Right lobe of liver (tissue), 4 donors: ENCODE measurements around the gene NKAIN1.

Source experiments
- CTCF ChIP-seq, 4 donors: fragments of 200-600 bp in 3 of 4; fragments of 450-650 bp in 1 of 4; IDR thresholded peaks; one replicate each; pipeline versions ENCODE4 v1.5.1 to v1.8.0; 2016 to 2022; ENCODE audit warnings: antibody characterized with exemption in 4 of 4, mild to moderate bottlenecking in 2 of 4
- POLR2A ChIP-seq: fragments of 450-650 bp; IDR thresholded peaks from one replicate; pipeline ENCODE4 v1.6.1; 2017; ENCODE audit warnings: antibody characterized with exemption, mild to moderate bottlenecking
- donor health status: DM: no; HTN: no; CAD: no.
- donor health status: DM: no; HTN: no; CAD: no.
- donor health status: DM: no; HTN: yes; CAD: no.

DNA sequence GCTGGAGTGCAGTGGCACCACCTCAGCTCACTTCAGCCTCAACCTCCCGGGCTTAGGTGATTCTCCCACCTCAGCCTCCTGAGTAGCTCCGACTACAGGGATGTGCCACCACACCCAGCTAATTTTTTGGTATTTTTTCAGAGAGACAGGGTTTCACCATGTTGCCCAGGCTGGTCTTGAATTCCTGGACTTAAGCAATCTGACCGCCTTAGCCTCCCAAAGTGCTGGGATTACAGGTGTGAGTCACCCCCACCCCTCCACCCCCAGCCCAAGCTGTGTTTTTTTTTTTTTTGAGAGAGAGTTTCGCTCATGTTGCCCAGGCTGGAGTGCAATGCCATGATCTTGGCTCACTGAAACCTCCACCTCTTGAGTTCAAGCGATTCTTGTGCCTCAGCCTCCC is 75.4 kb downstream of the NKAIN1 start:
- TF ChIP-seq CTCF (IDR thresholded peaks at IDR 0.05) (no peak), POLR2A (no peak)
